Fibroblast of skin of right quadriceps (primary cell): ENCODE data around the gene IKBKG.
"Not testable (repeated sequence)": the region's sequence is repeated elsewhere in the genome, so short reads cannot be mapped to it uniquely, and the experiment has no call there.

Experiments used
- DNase-seq: peaks from one replicate; pipeline ENCODE4 v3.0.0-alpha.2; 2013

Gene IKBKG

DNA sequence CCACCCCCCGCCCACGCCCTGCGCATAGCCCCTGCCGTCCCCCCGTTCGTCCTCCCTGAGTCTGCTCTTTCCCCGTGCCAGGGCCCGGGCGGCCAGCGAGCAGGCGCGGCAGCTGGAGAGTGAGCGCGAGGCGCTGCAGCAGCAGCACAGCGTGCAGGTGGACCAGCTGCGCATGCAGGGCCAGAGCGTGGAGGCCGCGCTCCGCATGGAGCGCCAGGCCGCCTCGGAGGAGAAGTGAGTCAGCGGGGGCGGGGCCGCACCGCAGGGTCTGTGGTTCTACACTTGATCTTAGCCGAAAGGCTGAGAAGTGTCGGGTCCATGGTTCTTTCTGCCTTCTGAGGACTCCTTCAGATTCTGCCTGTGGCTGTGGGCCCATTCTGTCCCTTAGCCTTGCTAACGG, 12.9 kb downstream of the IKBKG start:
- DNase-seq = not testable (repeated sequence)

- not testable (repeated sequence) for DNase-seq
These were observed 14.9 kb downstream of the IKBKG start for GRCh38 chrX:154562295-154562694.

- DNase-seq = not testable (repeated sequence)
These were observed 22.9 kb downstream of the IKBKG start for GRCh38 chrX:154570361-154570760.

GRCh38 chrX:154573061-154573460, 25.6 kb downstream of the IKBKG start:
- DNase-seq = not testable (repeated sequence)

DNA sequence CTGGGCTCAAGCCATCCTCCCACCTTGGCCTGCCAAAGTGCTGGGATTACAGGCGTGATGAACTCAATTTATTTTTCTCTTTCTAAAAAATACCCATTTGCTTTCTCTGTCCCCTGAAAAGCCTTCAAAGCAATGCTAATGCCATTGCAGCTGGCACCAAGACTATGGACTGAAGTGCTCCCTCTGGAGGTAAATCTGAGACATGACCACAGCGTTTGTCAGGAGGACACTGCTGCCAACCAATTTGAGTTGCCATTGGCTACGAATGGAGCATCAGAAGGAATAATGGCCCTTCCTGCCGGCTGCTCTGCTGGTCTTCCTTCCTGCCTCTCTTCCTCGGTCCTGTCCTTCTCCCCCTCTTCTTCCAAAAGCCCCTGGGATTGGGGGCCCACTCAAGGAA, 27.7 kb downstream of the IKBKG start:
- DNase-seq = not testable (repeated sequence)

- DNase-seq = not testable (repeated sequence)
These were observed 35.6 kb downstream of the IKBKG start for GRCh38 chrX:154582994-154583393.

DNA sequence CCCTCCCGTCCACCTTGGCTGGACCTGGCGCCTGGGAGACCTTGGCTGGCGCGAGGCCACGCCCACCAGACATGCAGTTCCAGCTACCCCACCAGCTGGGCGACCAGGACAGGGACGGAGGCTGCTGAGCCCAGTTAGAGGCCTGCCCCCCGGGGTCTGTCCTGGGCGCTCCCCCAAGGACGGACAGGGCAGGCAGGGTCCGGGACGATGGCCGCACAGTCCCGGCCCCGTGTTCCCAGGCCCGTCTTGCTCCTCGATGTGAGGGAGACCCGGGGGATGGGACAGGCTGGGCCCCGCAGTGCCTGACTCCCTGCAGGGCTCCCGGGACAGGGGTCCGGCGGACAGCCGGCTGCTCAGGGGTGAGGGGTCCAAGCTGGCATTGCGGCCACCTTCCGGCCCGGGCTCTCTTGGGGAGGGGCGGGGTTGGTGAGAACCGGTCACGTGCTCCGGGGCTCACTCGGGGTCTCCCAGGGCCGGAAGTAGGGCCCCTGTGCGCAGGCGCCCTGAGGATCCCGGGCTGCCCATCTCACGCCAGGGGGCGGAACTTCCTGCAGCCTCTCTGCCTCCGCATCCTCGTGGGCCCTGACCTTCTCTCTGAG, 37.3 kb downstream of the IKBKG start, which contains the start of gene CTAG1A:
Gene CTAG1A (plus strand): TSS at position 549 of the 599 bp plus-strand sequence. CDS start 74 bp downstream, outside the sequence.
- not testable (repeated sequence) for DNase-seq

GRCh38 chrX:154590415-154590814, 43.0 kb downstream of the IKBKG start:
- not testable (repeated sequence) for DNase-seq

GRCh38 chrX:154592505-154592904, 45.1 kb downstream of the IKBKG start:
- DNase-seq = no peak

GRCh38 chrX:154593201-154593600, 45.8 kb downstream of the IKBKG start:
- DNase-seq = no peak

- DNase-seq = no peak
These were observed 47.1 kb downstream of the IKBKG start for GRCh38 chrX:154594491-154594890.

DNA sequence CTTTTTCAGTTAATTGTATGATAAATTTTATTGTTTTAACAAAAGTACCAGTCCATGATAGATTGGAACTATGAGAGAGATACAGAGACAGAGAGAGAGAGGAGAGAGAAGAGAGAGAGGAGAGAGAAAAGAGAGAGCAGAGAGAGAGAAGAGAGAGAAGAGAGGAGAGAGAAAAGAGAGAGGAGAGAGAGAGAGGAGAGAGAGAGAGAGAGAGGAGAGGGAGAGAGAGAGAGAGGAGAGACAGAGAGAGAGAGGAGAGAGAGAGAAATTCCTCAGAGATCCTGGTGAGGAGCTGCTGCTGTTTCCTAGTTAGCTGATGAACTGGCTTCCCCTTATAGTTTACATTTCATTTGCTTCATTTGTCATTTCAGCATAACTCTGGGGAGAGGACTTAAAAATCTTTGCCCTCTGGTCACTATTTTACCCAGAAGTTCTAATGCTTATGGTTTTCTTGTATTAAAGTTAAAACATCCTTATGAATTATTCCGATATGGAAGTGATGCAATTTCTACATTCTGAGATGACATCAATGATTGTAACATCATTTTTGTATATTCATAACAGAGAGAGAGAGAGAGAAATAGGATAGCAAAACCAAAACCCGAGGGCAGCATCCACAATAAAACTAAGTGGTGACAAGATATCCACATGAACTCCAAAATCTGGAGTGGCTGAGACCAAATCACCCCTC, 48.3 kb downstream of the IKBKG start:
- DNase-seq = peak; percentile 1

DNA sequence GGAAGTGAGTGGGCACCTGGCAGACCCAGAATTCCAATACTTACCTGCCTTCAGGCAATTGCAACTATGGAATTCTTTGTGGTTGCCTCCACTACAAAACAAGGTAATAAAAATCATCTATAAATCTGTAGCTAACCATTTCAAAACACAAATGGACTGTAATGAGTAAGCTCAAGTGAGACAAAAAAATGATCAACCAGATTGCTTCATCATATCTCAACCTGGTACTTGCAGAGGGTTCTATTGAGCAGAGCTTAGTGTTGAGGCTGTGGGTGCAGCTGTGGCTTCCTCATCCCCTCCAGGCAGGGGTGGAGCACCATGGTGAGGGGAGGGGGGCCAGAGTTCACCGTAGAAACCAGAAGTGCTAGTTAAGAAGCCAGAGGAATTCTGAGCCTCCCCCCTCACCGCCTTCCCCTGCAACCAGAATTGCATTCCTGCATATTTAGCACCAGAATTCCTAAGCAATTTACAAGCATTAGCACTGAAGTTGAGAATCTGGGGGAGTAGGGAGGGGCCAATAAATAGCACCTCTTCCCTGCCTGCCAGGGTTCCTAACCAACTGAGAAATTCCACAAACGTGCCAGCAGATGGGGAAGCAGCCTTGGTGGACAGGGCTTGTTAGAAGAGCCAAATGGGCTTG, 49.0 kb downstream of the IKBKG start:
- DNase-seq = peak; percentile 90

- no peak for DNase-seq
These were observed 49.8 kb downstream of the IKBKG start for GRCh38 chrX:154597221-154597620.

GRCh38 chrX:154598656-154599055, 51.2 kb downstream of the IKBKG start:
- DNase-seq = no peak

GRCh38 chrX:154599531-154599930, 52.1 kb downstream of the IKBKG start:
- no peak for DNase-seq

DNA sequence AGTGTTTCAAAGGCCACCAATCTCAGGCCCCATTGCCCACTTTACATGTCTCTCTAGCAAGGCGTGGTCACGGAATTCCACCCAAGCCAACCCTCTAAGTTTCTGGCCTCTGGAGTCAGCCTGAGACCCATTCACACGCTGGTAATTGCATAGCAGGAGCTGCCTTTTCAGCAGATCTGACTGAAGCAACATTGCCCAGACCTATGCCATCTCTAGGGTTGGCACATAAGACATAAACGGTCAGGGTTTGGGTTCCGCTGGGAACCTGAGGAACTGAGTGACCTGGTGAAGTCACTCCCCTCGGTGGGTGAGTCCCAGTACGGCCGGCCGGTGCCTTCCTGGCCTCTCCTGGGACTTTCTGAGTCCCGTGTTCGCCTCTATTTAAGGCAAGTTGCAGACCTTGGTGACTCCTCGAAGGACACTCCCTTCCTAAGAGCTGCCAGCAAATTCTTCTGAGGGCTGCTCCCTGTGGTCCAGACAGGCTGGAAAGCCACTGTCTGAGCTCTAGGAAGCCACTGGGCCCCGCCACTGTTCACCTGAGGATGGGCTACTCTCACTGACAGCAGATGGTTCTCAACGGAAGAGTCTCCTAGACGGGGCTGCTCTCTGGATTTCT, 53.4 kb downstream of the IKBKG start:
- peak; percentile 11 for DNase-seq

DNA sequence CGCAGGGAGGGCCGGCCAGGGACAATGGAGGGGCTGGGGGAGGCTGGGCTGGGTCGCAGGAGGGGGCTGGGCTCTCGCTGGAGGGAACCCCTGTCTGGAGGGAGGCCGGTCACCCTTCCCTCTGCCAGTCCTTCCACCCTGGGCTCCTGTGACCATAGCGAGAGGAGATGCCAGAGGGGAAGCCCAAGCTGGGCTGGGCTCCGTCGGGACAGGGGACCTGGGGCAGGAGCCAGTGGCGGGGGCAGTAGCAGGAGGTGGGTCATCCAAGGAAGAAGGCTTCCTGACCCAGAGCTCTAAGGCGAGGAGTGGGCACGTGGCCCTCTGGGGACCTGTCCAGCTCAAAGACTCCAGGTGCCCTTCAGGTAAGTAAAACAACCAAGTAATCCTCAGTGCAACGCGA, 54.8 kb downstream of the IKBKG start:
- DNase-seq = no peak

DNA sequence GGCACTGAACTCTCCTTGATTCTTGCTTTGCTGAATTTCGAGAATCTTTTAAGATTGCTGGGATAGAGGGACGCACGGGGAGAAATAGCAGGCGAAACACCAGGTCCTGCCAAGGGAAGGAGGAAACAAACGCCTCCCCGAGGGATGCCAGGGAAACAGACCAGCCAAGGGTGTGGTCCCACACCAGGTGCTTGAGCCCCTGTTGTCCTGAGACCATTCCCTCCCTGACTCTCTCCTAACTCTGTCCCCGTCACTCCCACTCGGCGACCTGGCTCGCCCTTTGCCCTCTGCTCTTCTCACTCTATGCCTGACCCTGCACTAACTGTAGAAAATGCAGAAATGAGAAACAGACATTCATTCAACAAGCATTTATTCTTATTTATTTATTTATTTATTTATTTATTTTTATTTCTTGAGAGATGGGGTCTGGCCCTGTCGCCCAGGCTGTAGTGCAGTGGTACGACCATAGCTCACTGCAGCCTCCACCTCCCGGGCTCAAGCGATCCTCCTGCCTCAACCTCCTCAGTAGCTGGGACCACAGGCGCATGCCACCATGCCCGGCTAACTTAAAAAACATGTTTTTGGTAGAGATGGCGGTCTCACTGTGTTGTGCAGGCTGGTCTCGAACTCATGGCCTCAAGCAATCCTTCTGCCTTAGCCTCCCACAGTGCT, 55.5 kb downstream of the IKBKG start:
- no peak for DNase-seq

DNA sequence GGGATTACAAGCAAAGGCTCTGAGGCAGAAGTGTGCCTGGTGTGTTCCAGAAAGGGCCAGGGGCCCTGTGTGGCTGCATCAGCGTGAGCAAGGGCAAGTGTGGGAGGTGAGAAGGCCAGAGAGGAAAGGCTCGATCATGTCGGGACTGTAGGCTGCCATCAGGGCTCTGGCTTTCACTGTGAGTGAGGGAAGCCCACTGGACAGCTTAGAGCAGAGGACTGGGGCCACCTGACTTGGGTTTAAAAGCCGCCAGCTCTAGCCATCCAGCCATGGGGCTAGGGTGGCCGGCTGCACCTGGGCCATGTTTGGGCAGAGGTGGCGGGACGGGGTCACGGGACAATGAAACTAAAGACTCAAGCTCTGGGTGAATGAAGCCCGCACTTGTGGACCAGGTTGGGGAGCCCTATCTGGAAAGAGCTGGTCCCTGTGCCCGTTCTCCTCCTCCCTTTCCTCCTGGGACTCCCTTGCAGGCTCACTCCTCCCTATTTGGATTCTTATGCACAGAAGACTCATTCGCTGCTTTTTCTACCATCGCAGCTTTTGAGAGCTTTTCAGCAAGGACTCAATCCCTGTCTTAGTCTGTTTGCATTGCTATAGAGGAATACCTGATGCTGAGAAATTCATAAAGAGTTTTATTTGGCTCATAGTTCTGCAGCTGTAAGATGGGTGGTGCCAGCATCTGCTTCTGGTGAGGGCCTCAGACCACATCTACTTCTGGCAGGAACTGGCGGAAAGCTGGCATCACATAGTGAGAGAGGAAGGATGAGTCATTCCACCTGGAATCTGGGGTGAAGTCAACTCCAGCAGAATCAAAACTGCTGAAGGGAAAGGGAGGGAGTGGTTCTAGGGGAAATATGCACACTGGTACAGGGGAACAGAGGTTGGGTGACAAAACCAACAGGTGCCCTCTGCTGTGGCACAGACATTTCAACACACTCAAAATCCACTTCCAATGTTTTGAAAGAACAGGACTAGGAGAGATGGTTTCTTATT, 56.3 kb downstream of the IKBKG start:
- peak; percentile 57 for DNase-seq

DNA sequence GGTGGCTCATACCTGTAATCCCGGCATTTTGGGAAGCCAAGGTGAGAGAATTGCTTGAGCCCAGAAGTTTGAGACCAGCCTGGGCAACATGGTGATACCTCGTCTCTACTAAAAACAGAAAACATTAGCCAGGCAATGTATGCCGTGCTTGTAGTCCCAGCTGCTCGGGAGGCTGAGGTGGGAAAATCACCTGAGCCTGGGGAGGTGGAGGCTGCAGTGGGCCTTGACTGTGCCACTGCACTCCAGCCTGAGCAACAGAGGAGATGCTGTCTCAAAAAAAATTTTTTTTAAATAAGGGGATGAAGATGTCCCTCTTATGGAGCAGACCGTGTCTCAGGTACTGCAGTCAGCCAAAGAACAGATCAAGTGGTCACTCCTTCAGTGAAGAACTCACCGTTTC, 58.1 kb downstream of the IKBKG start:
- no peak for DNase-seq

DNA sequence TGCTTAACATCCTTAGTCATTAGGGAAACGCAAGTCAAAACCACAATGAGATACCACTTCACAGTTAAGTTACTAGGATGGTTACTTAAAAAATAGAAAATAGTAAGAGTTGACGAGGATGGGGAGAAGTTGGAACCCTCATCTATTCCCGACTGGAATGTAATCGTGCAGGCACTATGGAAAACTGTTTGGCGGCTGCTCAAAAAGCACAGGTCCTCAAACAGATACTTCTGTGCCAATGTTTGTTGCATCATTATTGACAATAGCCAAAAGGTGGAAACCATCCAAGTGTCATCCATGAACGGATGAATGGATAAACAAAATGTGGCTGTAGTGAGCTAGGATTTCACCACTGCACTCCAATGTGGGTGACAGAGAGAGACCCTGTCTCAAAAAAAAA, 60.0 kb downstream of the IKBKG start:
- no peak for DNase-seq
